ENCODE measurements around the gene ATP1A4.

GRCh38 chr1:160227561-160227960 lies 76.2 kb downstream of the ATP1A4 start:
- TF ChIP-seq CTCF (IDR thresholded peaks at IDR 0.05 in 4 of 5, conservative IDR thresholded peaks at IDR 0.05 in 1 of 5) (no peak), POLR2A (IDR thresholded peaks at IDR 0.05) (no peak)

Data from gastrocnemius medialis (tissue), 4 donors.